ENCODE data around the gene SCN10A. TPM values are rescaled to one million over a fixed set of nuclear protein-coding genes. Genes with fewer than 3 reads are reported as not detected.

The SCN10A gene
- polyA plus RNA-seq, 2 of the 4 experiments (the other 2 are of a cell fraction): not detected

- no peaks in the 10 kb centered on the region for H3K4me1 ChIP-seq
- H3K4me2 ChIP-seq: no peak overlapping the region
- no peak for ATAC-seq
- TF ChIP-seq MAZ (IDR thresholded peaks at IDR 0.05; ENCODE audit: borderline replicate concordance, low read depth, low read length): no peak
- no peak for TF ChIP-seq CBX2 (IDR thresholded peaks at IDR 0.05; ENCODE audit: borderline replicate concordance, low read depth)
- no peak overlapping the region for H3K4me3 ChIP-seq
- no peak for DNase-seq (ENCODE audit: low read depth in 1 of 2, low spot score in 1 of 2)
- POLR2A ChIA-PET: no interaction called here
- no peak for FAIRE-seq
- no peaks in the 10 kb centered on the region for H3K9me3 ChIP-seq
- WGBS (ENCODE audit: missing lambda C conversion rate): 20% methylated on average over 5 of the region's 5 CpGs
- CTCF ChIA-PET: no interaction called here
- H3K27ac ChIP-seq: no peak overlapping the region
These were observed 7.2 kb upstream of the SCN10A start for GRCh38 chr3:38823186-38823585.

DNA sequence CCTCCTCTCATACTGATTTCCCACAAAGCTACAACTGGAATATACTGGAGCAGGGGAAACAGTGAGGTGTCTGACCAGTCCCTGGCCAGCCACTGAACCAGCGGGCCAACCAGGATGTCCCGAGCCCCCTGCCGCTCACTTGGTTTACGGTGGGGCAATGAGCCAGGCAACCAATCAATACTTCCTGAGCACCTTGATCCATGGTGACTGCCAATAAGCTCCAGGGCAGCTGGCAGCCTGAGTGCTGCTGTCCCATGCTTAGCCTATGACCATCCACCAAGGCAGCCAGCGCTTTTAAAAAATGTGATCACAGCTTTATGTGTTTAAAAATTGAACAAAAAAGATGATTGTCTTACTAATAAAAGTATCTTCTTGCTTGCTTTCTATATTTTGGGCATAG is 4.2 kb downstream of the SCN10A start:
- POLR2A ChIA-PET: no interaction called here
- CTCF ChIA-PET: interaction anchor here (0.7 to 1.0 kb wide), 2 partner anchors 12 to 17 kb away, joined by 3 to 4 read pairs; no protein-coding TSS in a partner anchor
- WGBS (ENCODE audit: missing lambda C conversion rate): 33% methylated on average over 5 of the region's 5 CpGs
- no peak overlapping the region for H3K4me2 ChIP-seq
- DNase-seq (ENCODE audit: low read depth in 1 of 2, low spot score in 1 of 2): no peak
- no peaks in the 10 kb centered on the region for H3K4me1 ChIP-seq
- no peaks in the 10 kb centered on the region for H3K9me3 ChIP-seq
- H3K27ac ChIP-seq: no peak overlapping the region
- TF ChIP-seq ZSCAN20 (CRISPR knock-in tag; IDR thresholded peaks at IDR 0.05) (no peak), FOSB (CRISPR knock-in tag; IDR thresholded peaks at IDR 0.05) (no peak), ZNF302 (CRISPR knock-in tag; IDR thresholded peaks at IDR 0.05) (no peak), TFCP2L1 (CRISPR knock-in tag; IDR thresholded peaks at IDR 0.05) (no peak), HEYL (CRISPR knock-in tag; IDR thresholded peaks at IDR 0.05) (no peak), JUNB (IDR thresholded peaks at IDR 0.05) (no peak), FOSL2 (IDR thresholded peaks at IDR 0.05) (no peak), FOSL2 (CRISPR knock-in tag; IDR thresholded peaks at IDR 0.05) (no peak), POLR2AphosphoS2 (conservative IDR thresholded peaks at IDR 0.05; ENCODE audit: low read length) (no peak), HOXA7 (CRISPR knock-in tag; IDR thresholded peaks at IDR 0.05) (no peak), NFE2L2 (conservative IDR thresholded peaks at IDR 0.05; ENCODE audit: low read length) (no peak), NR3C1 (IDR thresholded peaks at IDR 0.05) (no peak), ZFP36 (IDR thresholded peaks at IDR 0.05; ENCODE audit: borderline replicate concordance, partially characterized antibody) (no peak), SMC3 (IDR thresholded peaks at IDR 0.05) (no peak), TP53 (CRISPR knock-in tag; IDR thresholded peaks at IDR 0.05) (no peak), EHF (CRISPR knock-in tag; IDR thresholded peaks at IDR 0.05) (no peak), POLR2A (IDR thresholded peaks at IDR 0.05; ENCODE audit: low read length) (no peak), REST (IDR thresholded peaks at IDR 0.05) (no peak), HES2 (IDR thresholded peaks at IDR 0.05) (no peak), MAFK (IDR thresholded peaks at IDR 0.05; ENCODE audit: partially characterized antibody) (no peak)
- H3K4me3 ChIP-seq: no peak overlapping the region
- no peak for FAIRE-seq
- ATAC-seq: no peak

DNA sequence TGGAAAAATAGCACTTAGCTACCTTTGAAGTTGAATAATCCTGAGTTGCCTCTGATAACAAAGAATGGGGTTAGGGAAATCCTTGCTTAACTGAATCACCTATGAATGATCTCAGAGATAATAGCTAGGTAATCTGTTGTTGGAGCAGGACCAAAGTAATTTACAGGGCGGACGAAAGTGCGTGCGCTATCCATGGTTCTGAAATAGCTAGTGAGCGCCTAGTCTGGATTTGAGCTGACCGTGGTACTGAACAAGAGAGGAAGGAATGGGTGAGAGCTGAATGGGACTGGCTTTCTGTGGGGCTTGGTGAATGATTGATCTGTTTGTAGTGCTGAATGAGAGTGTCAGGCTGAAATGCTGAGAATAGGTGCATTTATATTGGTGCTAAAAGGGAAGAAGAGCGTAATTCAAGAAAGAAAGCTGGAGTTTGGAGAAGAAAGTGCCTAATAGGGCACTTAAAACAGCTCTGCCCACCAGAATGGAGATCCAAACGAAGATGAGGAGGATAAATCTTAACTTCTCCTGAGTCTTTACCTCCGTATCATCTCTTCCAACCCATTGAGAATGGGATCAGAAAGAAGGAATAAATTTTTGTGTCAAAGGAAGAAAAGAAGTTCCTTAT is 10.1 kb downstream of the SCN10A start:
- Histone ChIP-seq H3K27ac (no peak overlapping the region), H3K4me2 (no peak overlapping the region), H3K9me3 (no peaks in the 10 kb centered on the region), H3K4me3 (no peak overlapping the region), H3K4me1 (no peaks in the 10 kb centered on the region)
- POLR2A ChIA-PET: no interaction called here
- FAIRE-seq: no peak
- CTCF ChIA-PET: interaction anchor here (0.6 to 1.4 kb wide), 4 partner anchors 38 to 160 kb away, joined by 3 to 6 read pairs (median 4); no protein-coding TSS in a partner anchor
- peak; percentile 39 to 50; a peak in 2 of 6 replicates for ATAC-seq
- WGBS (ENCODE audit: missing lambda C conversion rate): 2% methylated on average over 9 of the region's 9 CpGs
- peak; percentile 18 to 62 for DNase-seq (ENCODE audit: low read depth in 1 of 2, low spot score in 1 of 2)
- TF ChIP-seq EHF (CRISPR knock-in tag; IDR thresholded peaks at IDR 0.05) (0 out of 2 replicates have a peak, but pooled peaks have one; percentile 64), HOXB5 (CRISPR knock-in tag; IDR thresholded peaks at IDR 0.05) (peak; percentile 88), MAFK (IDR thresholded peaks at IDR 0.05; ENCODE audit: partially characterized antibody) (no peak), EHMT2 (IDR thresholded peaks at IDR 0.05; ENCODE audit: low read depth) (peak; percentile 98), FOSB (CRISPR knock-in tag; IDR thresholded peaks at IDR 0.05) (no peak), RARB (CRISPR knock-in tag; IDR thresholded peaks at IDR 0.05) (no peak), REST (IDR thresholded peaks at IDR 0.05) (peak; percentile 99), ZSCAN20 (CRISPR knock-in tag; IDR thresholded peaks at IDR 0.05) (no peak), RAD21 (conservative IDR thresholded peaks at IDR 0.05 in 1 of 2, IDR thresholded peaks at IDR 0.05 in 1 of 2) (no peak)
- TF ChIP-seq, protein P1, sequence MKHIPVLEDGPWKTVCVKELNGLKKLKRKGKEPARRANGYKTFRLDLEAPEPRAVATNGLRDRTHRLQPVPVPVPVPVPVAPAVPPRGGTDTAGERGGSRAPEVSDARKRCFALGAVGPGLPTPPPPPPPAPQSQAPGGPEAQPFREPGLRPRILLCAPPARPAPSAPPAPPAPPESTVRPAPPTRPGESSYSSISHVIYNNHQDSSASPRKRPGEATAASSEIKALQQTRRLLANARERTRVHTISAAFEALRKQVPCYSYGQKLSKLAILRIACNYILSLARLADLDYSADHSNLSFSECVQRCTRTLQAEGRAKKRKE (CRISPR knock-in tag; IDR thresholded peaks at IDR 0.05; ENCODE audit: low read depth): peak; percentile 68; the same call in 1 of the 2 replicates

All from A549 (cell line).